Activated CD4-positive, alpha-beta T cell treated with anti-CD3 and anti-CD28 coated beads, Interleukin-2, amount 10 ng/mL, durations not matched to agents 24 days and 14 days (primary cell): ENCODE measurements around the gene TUBAL3. TPM values are rescaled to one million over a fixed set of nuclear protein-coding genes. Genes with fewer than 3 reads are reported as not detected.
"Not testable (repeated sequence)": the region's sequence is repeated elsewhere in the genome, so short reads cannot be mapped to it uniquely, and the experiment has no call there.

Experiments
- DNase-seq: peaks from one replicate; pipeline ENCODE4 v3.0.0; 2022
- H3K27ac Mint-ChIP-seq: one replicate; pipeline ENCODE4 v1.8.0; 2022; ENCODE audit warnings: mild to moderate bottlenecking, mixed read lengths
- H3K27me3 Mint-ChIP-seq: one replicate; pipeline ENCODE4 v1.8.0; 2022; ENCODE audit warnings: mixed read lengths
- H3K36me3 Mint-ChIP-seq: one replicate; pipeline ENCODE4 v1.8.0; 2022; ENCODE audit warnings: low read depth, mild to moderate bottlenecking, mixed read lengths
- H3K4me1 Mint-ChIP-seq: one replicate; pipeline ENCODE4 v1.8.0; 2021; ENCODE audit warnings: mixed read lengths
- H3K4me3 Mint-ChIP-seq: one replicate; pipeline ENCODE4 v1.8.0; 2022; ENCODE audit warnings: mild to moderate bottlenecking, moderate library complexity, mixed read lengths
- H3K9me3 Mint-ChIP-seq: one replicate; pipeline ENCODE4 v1.8.0; 2021; ENCODE audit warnings: mixed read lengths
- intact Hi-C: fragments of 100-400 bp; cut with micrococcal nuclease; formaldehyde crosslinking; loops from one replicate; pipeline ENCODE4 v1.15.1; 2023
- total RNA-seq: library from RNA; stranded (reverse); gene quantifications from 2 replicates; pipeline ENCODE4 v1.2.3, GENCODE V29; 2022

Gene TUBAL3
- total RNA-seq, 1 donor from 2014 or later = 0.14 TPM

- Mint-ChIP-seq H3K27me3 (peaks cover 25% of the 10 kb centered on the region), H3K36me3 (peaks cover 12% of the 10 kb centered on the region), H3K4me3 (no peak within 1 kb of the TSS), H3K4me1 (peaks cover 8% of the 10 kb centered on the region), H3K9me3 (peaks cover 4% of the 10 kb centered on the region), H3K27ac (peak within 1 kb of the TSS; percentile 43)
- DNase-seq = peak; percentile 93
- intact Hi-C loops = no loop called here
Measured at GRCh38 chr10:5412277-5412941, 7.8 kb upstream of the TUBAL3 start, which contains the start of gene NET1. Gene NET1 (plus strand): TSS chr10:5412557. CDS start chr10:5412693, 136 bp downstream.

- Mint-ChIP-seq H3K4me1 (peaks cover 6% of the 10 kb centered on the region), H3K9me3 (peaks cover 1% of the 10 kb centered on the region), H3K27ac (peak overlapping the region; percentile 43), H3K36me3 (peaks cover 7% of the 10 kb centered on the region), H3K27me3 (peaks cover 25% of the 10 kb centered on the region), H3K4me3 (no peak overlapping the region)
- intact Hi-C loops = no loop called here
- no peak for DNase-seq
Measured at GRCh38 chr10:5411941-5412276, 7.3 kb upstream of the TUBAL3 start.

- DNase-seq, H3K36me3 Mint-ChIP-seq, H3K9me3 Mint-ChIP-seq, intact Hi-C loops, H3K27ac Mint-ChIP-seq, H3K4me1 Mint-ChIP-seq, H3K4me3 Mint-ChIP-seq: not testable (repeated sequence)
- peaks cover 27% of the 10 kb centered on the region for H3K27me3 Mint-ChIP-seq
Measured at GRCh38 chr10:5410787-5411186, 6.2 kb upstream of the TUBAL3 start.

GRCh38 chr10:5406918-5407317 is 2.3 kb upstream of the TUBAL3 start:
- H3K9me3 Mint-ChIP-seq = no peaks in the 10 kb centered on the region
- no peak overlapping the region for H3K27ac Mint-ChIP-seq
- H3K27me3 Mint-ChIP-seq = peaks cover 36% of the 10 kb centered on the region
- no peaks in the 10 kb centered on the region for H3K4me1 Mint-ChIP-seq
- no peak for DNase-seq
- intact Hi-C loops = no loop called here
- no peaks in the 10 kb centered on the region for H3K36me3 Mint-ChIP-seq
- no peak overlapping the region for H3K4me3 Mint-ChIP-seq

- no peak overlapping the region for H3K27ac Mint-ChIP-seq
- no peak overlapping the region for H3K4me3 Mint-ChIP-seq
- intact Hi-C loops = no loop called here
- no peaks in the 10 kb centered on the region for H3K36me3 Mint-ChIP-seq
- H3K27me3 Mint-ChIP-seq = peaks cover 27% of the 10 kb centered on the region
- no peak for DNase-seq
- H3K4me1 Mint-ChIP-seq = no peaks in the 10 kb centered on the region
- peaks cover 4% of the 10 kb centered on the region for H3K9me3 Mint-ChIP-seq
Measured at GRCh38 chr10:5402798-5403197, 1.8 kb downstream of the TUBAL3 start.

- Mint-ChIP-seq H3K4me3 (no peak overlapping the region), H3K9me3 (peaks cover 4% of the 10 kb centered on the region), H3K27me3 (peaks cover 29% of the 10 kb centered on the region), H3K27ac (no peak overlapping the region), H3K36me3 (no peaks in the 10 kb centered on the region), H3K4me1 (no peaks in the 10 kb centered on the region)
- intact Hi-C loops = no loop called here
- peak; percentile 41 for DNase-seq
Measured at GRCh38 chr10:5400468-5401240, 4.0 kb downstream of the TUBAL3 start.

GRCh38 chr10:5399332-5399731 is 5.3 kb downstream of the TUBAL3 start:
- Mint-ChIP-seq H3K27ac (no peak overlapping the region), H3K36me3 (no peaks in the 10 kb centered on the region), H3K27me3 (peaks cover 29% of the 10 kb centered on the region), H3K4me3 (no peak overlapping the region), H3K4me1 (no peaks in the 10 kb centered on the region), H3K9me3 (peaks cover 4% of the 10 kb centered on the region)
- intact Hi-C loops = no loop called here
- peak; percentile 48 for DNase-seq

- H3K9me3 Mint-ChIP-seq = peaks cover 16% of the 10 kb centered on the region
- no peak for DNase-seq
- H3K27me3 Mint-ChIP-seq = peaks cover 21% of the 10 kb centered on the region
- H3K4me1 Mint-ChIP-seq = no peaks in the 10 kb centered on the region
- intact Hi-C loops = no loop called here
- no peak overlapping the region for H3K27ac Mint-ChIP-seq
- H3K36me3 Mint-ChIP-seq = no peaks in the 10 kb centered on the region
- H3K4me3 Mint-ChIP-seq = no peak overlapping the region
Measured at GRCh38 chr10:5396556-5397300, 7.9 kb downstream of the TUBAL3 start.

GRCh38 chr10:5395168-5395567 is 9.5 kb downstream of the TUBAL3 start:
- DNase-seq = no peak
- no peak overlapping the region for H3K4me3 Mint-ChIP-seq
- H3K9me3 Mint-ChIP-seq = peaks cover 29% of the 10 kb centered on the region
- H3K36me3 Mint-ChIP-seq = no peaks in the 10 kb centered on the region
- intact Hi-C loops = no loop called here
- no peak overlapping the region for H3K27ac Mint-ChIP-seq
- H3K4me1 Mint-ChIP-seq = no peaks in the 10 kb centered on the region
- H3K27me3 Mint-ChIP-seq = peaks cover 17% of the 10 kb centered on the region

GRCh38 chr10:5393529-5393928 is 11.1 kb downstream of the TUBAL3 start:
- H3K4me1 Mint-ChIP-seq = no peaks in the 10 kb centered on the region
- H3K36me3 Mint-ChIP-seq = no peaks in the 10 kb centered on the region
- no peak overlapping the region for H3K4me3 Mint-ChIP-seq
- no peak overlapping the region for H3K27ac Mint-ChIP-seq
- intact Hi-C loops = no loop called here
- DNase-seq = no peak
- H3K9me3 Mint-ChIP-seq = peaks cover 33% of the 10 kb centered on the region
- H3K27me3 Mint-ChIP-seq = peaks cover 7% of the 10 kb centered on the region

GRCh38 chr10:5391790-5392189 is 12.8 kb downstream of the TUBAL3 start:
- peaks cover 37% of the 10 kb centered on the region for H3K9me3 Mint-ChIP-seq
- intact Hi-C loops = no loop called here
- no peaks in the 10 kb centered on the region for H3K36me3 Mint-ChIP-seq
- no peak overlapping the region for H3K4me3 Mint-ChIP-seq
- no peaks in the 10 kb centered on the region for H3K27me3 Mint-ChIP-seq
- no peaks in the 10 kb centered on the region for H3K4me1 Mint-ChIP-seq
- no peak for DNase-seq
- no peak overlapping the region for H3K27ac Mint-ChIP-seq

- Mint-ChIP-seq H3K27ac (no peak overlapping the region), H3K36me3 (no peaks in the 10 kb centered on the region), H3K9me3 (peaks cover 37% of the 10 kb centered on the region), H3K4me1 (no peaks in the 10 kb centered on the region), H3K4me3 (no peak overlapping the region), H3K27me3 (no peaks in the 10 kb centered on the region)
- intact Hi-C loops = no loop called here
- DNase-seq = no peak
Measured at GRCh38 chr10:5390607-5391205, 13.9 kb downstream of the TUBAL3 start.

GRCh38 chr10:5387169-5387568 is 17.5 kb downstream of the TUBAL3 start:
- Mint-ChIP-seq H3K4me3 (no peak overlapping the region), H3K36me3 (no peaks in the 10 kb centered on the region), H3K27me3 (no peaks in the 10 kb centered on the region), H3K4me1 (no peaks in the 10 kb centered on the region), H3K27ac (no peak overlapping the region), H3K9me3 (peaks cover 29% of the 10 kb centered on the region)
- intact Hi-C loops = no loop called here
- DNase-seq = no peak

GRCh38 chr10:5385224-5385623 is 19.4 kb downstream of the TUBAL3 start:
- Mint-ChIP-seq H3K36me3 (no peaks in the 10 kb centered on the region), H3K4me1 (no peaks in the 10 kb centered on the region), H3K9me3 (peaks cover 11% of the 10 kb centered on the region), H3K27me3 (no peaks in the 10 kb centered on the region), H3K27ac (no peak overlapping the region), H3K4me3 (no peak overlapping the region)
- intact Hi-C loops = no loop called here
- DNase-seq = no peak
